ENCODE measurements around the gene UBE3D. TPM values are rescaled to one million over a fixed set of nuclear protein-coding genes. Genes with fewer than 3 reads are reported as not detected.

UBE3D gene
- total RNA-seq, 1 experiment from 2014 or later, result 14.0 TPM

DNA sequence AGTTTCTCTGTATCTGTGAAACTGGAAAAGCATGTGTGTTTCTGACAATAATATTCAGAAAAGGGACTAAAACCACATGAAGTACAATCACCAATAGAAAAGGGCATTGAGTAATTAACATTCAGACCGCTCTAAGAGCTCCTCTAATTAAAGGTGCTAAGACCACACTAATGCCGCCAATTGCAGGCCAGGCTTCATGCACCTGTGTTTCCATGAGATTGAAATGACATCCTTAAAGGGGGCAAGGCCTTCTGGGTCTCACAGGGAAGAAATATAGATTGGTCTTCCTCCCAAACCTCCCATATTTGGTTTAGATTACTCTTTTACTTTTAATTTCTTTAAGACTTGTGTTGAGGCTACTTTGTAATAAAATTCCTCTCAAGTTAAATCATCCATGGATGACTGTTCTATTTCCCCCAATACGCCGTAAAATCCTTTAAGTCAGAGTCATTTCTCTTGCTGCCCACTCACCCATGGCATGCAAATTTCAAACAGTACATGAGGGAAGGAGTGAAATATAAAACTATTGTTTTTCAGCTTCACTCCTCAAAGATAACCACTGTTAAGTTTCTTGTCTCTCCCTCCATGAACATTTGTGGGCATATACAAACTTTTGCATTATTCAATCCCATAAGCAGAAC lies 110.6 kb downstream of the UBE3D start:
- Mint-ChIP-seq H3K36me3 (peaks cover 23% of the 10 kb centered on the region), H3K4me3 (no peak overlapping the region), H3K9me3 (peaks cover 7% of the 10 kb centered on the region), H3K27ac (no peak overlapping the region), H3K4me1 (peaks cover 20% of the 10 kb centered on the region), H3K27me3 (ENCODE audit: low read depth) (no peaks in the 10 kb centered on the region)
- no peak for ATAC-seq
- no peak for DNase-seq (ENCODE audit: low spot score)
- ChIA-PET POLR2A (no interaction called here), CTCF (no interaction called here)
- TF ChIP-seq, protein P1, sequence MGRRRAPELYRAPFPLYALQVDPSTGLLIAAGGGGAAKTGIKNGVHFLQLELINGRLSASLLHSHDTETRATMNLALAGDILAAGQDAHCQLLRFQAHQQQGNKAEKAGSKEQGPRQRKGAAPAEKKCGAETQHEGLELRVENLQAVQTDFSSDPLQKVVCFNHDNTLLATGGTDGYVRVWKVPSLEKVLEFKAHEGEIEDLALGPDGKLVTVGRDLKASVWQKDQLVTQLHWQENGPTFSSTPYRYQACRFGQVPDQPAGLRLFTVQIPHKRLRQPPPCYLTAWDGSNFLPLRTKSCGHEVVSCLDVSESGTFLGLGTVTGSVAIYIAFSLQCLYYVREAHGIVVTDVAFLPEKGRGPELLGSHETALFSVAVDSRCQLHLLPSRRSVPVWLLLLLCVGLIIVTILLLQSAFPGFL (CRISPR knock-in tag; IDR thresholded peaks at IDR 0.05; ENCODE audit: borderline replicate concordance), result no peak
- TF ChIP-seq OVOL2 (CRISPR knock-in tag; IDR thresholded peaks at IDR 0.05; ENCODE audit: borderline replicate concordance) (no peak), SMAD4 (CRISPR knock-in tag; IDR thresholded peaks at IDR 0.05) (no peak), GTF2I (CRISPR knock-in tag; conservative IDR thresholded peaks at IDR 0.05) (no peak), NFYB (CRISPR knock-in tag; conservative IDR thresholded peaks at IDR 0.05; ENCODE audit: low read depth) (no peak)
- TF ChIP-seq, protein P2, sequence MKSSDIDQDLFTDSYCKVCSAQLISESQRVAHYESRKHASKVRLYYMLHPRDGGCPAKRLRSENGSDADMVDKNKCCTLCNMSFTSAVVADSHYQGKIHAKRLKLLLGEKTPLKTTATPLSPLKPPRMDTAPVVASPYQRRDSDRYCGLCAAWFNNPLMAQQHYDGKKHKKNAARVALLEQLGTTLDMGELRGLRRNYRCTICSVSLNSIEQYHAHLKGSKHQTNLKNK (CRISPR knock-in tag; IDR thresholded peaks at IDR 0.05), result no peak
- TF ChIP-seq, protein P3, sequence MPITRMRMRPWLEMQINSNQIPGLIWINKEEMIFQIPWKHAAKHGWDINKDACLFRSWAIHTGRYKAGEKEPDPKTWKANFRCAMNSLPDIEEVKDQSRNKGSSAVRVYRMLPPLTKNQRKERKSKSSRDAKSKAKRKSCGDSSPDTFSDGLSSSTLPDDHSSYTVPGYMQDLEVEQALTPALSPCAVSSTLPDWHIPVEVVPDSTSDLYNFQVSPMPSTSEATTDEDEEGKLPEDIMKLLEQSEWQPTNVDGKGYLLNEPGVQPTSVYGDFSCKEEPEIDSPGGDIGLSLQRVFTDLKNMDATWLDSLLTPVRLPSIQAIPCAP (CRISPR knock-in tag; IDR thresholded peaks at IDR 0.05), result no peak

DNA sequence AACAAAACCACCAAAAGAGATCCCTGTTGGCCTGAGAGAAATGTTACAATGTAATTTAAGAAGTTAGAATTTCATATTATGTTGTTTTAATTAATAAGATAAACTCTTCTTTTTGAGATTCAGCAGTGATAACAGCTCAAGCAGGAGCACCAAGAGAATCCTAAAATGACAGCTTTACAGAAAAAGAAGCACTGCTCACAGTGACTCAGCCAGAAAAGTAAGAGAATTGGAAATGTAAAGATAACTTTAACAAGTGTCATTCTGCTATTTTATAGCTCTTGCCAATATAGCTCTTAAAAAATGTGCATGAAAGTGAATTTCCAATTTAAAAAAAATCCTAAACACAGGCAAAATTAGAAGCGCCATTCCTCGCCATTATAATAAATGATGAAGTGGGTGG lies 111.3 kb downstream of the UBE3D start:
- Mint-ChIP-seq H3K4me3 (no peak overlapping the region), H3K4me1 (peaks cover 14% of the 10 kb centered on the region), H3K27me3 (ENCODE audit: low read depth) (no peaks in the 10 kb centered on the region), H3K27ac (no peak overlapping the region), H3K36me3 (peaks cover 30% of the 10 kb centered on the region), H3K9me3 (peaks cover 13% of the 10 kb centered on the region)
- DNase-seq (ENCODE audit: low spot score), result no peak
- POLR2A ChIA-PET, result no interaction called here
- CTCF ChIA-PET, result no interaction called here
- no peak for ATAC-seq
- TF ChIP-seq, protein P4, sequence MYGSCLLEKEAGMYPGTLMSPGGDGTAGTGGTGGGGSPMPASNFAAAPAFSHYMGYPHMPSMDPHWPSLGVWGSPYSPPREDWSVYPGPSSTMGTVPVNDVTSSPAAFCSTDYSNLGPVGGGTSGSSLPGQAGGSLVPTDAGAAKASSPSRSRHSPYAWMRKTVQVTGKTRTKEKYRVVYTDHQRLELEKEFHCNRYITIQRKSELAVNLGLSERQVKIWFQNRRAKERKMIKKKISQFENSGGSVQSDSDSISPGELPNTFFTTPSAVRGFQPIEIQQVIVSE (CRISPR knock-in tag; IDR thresholded peaks at IDR 0.05; ENCODE audit: borderline replicate concordance), result no peak
- TF ChIP-seq ETV6 (CRISPR knock-in tag; IDR thresholded peaks at IDR 0.05) (no peak), OVOL2 (CRISPR knock-in tag; IDR thresholded peaks at IDR 0.05; ENCODE audit: borderline replicate concordance) (no peak), ZNF121 (CRISPR knock-in tag; IDR thresholded peaks at IDR 0.05) (no peak), NR2C2 (CRISPR knock-in tag; IDR thresholded peaks at IDR 0.05) (no peak), SMAD4 (CRISPR knock-in tag; IDR thresholded peaks at IDR 0.05) (no peak), SOX15 (CRISPR knock-in tag; IDR thresholded peaks at IDR 0.05) (no peak), GTF2I (CRISPR knock-in tag; conservative IDR thresholded peaks at IDR 0.05) (no peak), ZNF671 (CRISPR knock-in tag; IDR thresholded peaks at IDR 0.05) (no peak), TP53 (CRISPR knock-in tag; IDR thresholded peaks at IDR 0.05) (no peak), SP1 (CRISPR knock-in tag; conservative IDR thresholded peaks at IDR 0.05) (no peak)
- TF ChIP-seq, protein P5, sequence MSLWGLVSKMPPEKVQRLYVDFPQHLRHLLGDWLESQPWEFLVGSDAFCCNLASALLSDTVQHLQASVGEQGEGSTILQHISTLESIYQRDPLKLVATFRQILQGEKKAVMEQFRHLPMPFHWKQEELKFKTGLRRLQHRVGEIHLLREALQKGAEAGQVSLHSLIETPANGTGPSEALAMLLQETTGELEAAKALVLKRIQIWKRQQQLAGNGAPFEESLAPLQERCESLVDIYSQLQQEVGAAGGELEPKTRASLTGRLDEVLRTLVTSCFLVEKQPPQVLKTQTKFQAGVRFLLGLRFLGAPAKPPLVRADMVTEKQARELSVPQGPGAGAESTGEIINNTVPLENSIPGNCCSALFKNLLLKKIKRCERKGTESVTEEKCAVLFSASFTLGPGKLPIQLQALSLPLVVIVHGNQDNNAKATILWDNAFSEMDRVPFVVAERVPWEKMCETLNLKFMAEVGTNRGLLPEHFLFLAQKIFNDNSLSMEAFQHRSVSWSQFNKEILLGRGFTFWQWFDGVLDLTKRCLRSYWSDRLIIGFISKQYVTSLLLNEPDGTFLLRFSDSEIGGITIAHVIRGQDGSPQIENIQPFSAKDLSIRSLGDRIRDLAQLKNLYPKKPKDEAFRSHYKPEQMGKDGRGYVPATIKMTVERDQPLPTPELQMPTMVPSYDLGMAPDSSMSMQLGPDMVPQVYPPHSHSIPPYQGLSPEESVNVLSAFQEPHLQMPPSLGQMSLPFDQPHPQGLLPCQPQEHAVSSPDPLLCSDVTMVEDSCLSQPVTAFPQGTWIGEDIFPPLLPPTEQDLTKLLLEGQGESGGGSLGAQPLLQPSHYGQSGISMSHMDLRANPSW (CRISPR knock-in tag; conservative IDR thresholded peaks at IDR 0.05; ENCODE audit: low read depth), result no peak
- TF ChIP-seq, protein P6, sequence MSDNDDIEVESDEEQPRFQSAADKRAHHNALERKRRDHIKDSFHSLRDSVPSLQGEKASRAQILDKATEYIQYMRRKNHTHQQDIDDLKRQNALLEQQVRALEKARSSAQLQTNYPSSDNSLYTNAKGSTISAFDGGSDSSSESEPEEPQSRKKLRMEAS (CRISPR knock-in tag; IDR thresholded peaks at IDR 0.05), result no peak
- TF ChIP-seq, protein P7, sequence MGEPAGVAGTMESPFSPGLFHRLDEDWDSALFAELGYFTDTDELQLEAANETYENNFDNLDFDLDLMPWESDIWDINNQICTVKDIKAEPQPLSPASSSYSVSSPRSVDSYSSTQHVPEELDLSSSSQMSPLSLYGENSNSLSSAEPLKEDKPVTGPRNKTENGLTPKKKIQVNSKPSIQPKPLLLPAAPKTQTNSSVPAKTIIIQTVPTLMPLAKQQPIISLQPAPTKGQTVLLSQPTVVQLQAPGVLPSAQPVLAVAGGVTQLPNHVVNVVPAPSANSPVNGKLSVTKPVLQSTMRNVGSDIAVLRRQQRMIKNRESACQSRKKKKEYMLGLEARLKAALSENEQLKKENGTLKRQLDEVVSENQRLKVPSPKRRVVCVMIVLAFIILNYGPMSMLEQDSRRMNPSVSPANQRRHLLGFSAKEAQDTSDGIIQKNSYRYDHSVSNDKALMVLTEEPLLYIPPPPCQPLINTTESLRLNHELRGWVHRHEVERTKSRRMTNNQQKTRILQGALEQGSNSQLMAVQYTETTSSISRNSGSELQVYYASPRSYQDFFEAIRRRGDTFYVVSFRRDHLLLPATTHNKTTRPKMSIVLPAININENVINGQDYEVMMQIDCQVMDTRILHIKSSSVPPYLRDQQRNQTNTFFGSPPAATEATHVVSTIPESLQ (CRISPR knock-in tag; IDR thresholded peaks at IDR 0.05), result no peak
- TF ChIP-seq, protein P3 (CRISPR knock-in tag; IDR thresholded peaks at IDR 0.05), result no peak
- TF ChIP-seq, protein P8, sequence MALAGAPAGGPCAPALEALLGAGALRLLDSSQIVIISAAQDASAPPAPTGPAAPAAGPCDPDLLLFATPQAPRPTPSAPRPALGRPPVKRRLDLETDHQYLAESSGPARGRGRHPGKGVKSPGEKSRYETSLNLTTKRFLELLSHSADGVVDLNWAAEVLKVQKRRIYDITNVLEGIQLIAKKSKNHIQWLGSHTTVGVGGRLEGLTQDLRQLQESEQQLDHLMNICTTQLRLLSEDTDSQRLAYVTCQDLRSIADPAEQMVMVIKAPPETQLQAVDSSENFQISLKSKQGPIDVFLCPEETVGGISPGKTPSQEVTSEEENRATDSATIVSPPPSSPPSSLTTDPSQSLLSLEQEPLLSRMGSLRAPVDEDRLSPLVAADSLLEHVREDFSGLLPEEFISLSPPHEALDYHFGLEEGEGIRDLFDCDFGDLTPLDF (CRISPR knock-in tag; IDR thresholded peaks at IDR 0.05), result no peak
